ENCODE measurements around the gene PRICKLE1.

GRCh38 chr12:42483521-42483790 lies 106.1 kb downstream of the PRICKLE1 start:
- TF ChIP-seq GATA2 (IDR thresholded peaks at IDR 0.05; ENCODE audit: low read depth, low read length) = no peak
- TF ChIP-seq GATA3 (IDR thresholded peaks at IDR 0.05; ENCODE audit: low read depth, low read length) = no peak

Measured in SH-SY5Y (cell line).